NCI-H2196 treated with DMSO at 0.1 percent for 48 hours (cell line): ENCODE measurements around the gene FOXJ3.

Source experiments
- DNase-seq: peaks from one replicate; lab custom pipeline; 2025; ENCODE audit not compliant: unreplicated experiment; lab: John Stamatoyannopoulos, UW

The FOXJ3 gene

DNA sequence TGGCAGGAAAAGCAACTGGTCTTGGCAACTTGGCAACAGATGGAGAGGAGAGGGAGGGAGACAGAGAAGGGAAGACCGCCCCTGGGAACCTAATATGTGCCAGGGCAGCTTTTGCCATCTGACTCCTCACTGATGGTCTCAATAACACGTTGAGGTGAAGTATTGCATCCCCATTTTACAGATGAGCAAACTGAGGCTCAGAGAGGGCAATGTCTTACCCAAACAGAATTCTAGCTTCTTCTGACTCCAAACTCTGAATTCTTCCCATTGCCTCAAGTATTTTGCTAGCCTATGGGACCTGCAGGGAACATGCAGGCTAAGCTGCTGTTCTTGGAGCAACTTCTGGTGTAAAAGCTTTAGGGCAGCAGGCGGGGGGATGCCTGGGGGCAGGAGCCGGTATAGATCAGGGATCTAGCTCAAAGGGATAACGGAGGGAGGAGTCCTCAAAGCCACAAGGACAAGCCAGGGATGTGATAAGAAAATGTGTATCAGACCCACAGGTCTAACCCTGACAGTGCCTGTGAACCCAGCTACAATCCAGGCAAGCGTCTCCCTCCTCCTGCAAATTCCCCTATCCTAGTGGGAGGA is 163.3 kb downstream of the FOXJ3 start:
- no peak for DNase-seq

DNA sequence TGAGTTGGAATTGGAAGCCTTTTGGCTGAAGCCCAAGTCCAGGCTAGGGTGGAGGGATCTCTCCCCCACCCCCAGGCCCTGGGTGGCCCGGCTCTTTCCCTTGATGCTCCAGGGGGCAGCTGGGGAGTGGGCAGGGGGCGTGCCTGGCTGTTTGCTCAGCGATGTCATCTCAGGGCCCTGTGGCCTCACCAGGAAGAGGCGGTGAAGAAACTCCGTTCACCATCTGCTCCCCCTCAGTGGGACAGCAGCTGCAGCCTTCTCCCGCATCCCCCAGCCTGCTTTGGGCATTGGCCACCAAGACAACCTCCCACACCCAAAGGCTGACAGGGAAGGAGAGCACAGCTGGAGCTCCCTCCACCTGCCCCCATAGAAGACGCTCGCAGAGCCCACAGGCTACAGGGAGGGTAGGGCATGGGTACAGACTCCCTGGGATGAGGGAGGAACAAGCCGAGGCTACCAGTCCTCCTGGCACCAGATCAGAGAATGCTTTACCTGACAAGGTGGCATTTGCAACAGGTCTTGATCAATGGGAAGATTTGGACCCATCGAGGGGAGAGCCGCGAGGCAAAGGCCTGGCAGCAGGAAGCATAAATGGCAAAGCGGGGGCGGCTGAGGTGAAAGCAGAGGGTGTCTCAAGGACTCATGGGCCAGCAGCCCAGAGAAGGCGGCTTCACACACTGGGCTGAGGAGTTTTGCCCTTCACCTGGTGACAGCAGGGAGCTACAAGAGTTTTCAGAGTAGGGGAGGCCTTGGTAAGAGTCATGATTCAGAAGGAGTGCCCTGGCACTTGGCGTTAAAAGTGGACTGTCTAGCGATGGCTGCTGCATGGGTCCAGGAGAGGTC is 164.0 kb downstream of the FOXJ3 start:
- no peak for DNase-seq

DNA sequence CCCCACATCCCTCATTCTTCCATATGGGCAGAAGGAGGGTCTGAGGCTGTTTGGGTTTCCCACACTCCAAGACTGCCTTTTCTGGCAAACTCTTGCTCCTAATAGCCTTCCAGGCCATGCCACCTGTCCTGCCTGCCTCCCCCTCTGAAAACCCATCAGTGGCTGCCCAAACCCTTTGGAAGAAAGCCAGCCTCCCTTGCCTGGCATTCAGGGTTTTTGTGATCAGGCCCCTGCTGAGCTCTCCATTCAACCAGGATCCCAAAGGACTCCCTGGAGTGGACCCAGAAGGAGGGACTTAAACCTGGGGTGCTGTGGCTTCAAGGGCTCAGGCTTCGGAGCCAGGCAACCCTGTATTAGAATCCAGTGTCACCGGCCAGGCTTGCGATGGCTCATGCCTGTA is 166.3 kb downstream of the FOXJ3 start:
- peak; percentile 17 for DNase-seq

DNA sequence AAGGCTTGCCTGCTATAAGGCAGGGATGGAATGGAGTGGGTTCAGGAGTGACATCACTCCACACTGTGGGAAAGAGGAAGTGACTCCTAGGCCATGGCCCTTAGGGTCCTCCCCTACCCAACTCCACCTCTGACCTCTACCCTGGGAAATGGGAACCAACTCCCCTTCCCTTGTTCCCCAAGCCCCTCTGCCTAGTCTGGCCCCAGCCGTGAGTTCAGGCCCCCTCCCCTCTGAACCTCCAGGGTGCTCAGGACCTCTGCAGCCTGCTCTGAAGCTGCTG is 166.7 kb downstream of the FOXJ3 start:
- DNase-seq, result no peak

DNA sequence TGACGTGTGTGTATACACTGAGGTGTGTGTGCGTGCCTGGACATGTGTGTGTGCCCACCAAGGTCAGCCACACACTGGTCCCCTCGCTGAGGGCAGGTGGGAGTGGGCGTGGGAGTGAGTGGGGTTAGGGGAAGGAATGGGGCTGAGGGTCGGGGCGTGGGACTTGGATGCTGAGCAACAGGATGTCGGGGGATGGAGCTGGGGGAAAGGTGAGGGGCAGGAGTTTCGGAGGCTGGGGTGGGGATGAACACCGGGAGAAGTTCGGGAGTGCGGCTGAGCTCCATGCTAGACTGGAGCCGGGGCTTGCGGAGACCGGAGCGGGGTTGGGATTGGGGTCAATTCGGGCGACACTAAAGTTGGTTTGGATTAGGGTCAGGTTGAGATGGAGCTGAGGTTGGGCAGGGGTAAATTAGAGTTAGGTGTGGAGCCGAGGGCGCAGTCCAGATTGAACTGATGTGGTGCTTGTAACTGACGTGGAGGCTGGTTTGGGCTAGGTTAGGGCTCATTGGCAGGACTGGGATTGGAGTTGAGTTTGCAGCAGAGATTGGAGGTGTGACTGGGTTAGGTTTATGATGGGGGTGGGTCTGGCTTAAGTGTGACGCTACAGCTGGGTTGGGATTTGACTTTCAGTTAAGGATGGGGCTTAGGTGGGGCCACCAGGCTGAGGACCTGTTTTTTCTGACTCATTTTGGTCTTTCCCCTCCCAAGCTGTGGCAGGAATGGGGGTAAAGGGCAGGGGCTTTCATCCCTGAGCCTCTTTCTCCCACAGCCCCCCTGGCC is 167.2 kb downstream of the FOXJ3 start:
- DNase-seq, result no peak

DNA sequence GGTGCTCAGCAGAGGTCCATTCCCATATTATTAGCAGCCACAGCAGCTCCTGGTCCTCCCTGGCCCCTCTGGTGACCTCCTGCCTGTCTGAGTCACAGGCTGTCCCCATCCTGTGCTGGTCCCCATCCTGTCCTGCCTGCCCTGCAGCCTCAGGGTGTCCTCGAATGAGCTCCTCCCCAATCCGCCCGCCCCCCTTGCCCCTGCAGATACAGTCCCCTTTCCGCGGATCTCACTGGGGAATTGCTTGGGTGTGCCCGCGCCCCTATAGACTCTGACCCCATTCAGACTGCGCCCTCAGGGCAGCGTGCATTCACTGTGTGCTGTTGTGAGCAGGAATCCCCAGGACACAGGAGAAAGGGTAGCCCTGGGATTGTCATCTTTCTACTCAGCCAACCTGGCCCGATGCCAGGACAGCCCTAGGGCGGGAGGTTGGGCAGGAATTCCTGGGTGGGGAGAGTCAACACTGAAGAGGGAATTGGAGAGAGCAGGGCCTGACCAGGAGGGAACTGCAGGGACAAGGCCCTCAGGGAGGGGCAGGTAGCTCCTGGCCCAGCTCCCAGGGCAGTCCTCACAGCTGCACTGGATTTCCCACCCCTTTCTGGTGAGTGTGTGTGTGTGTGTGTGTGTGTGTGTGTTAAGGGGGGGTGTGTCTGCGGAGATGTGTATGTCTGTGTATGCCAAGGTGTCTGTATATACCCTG is 169.4 kb downstream of the FOXJ3 start:
- peak; percentile 96 for DNase-seq

DNA sequence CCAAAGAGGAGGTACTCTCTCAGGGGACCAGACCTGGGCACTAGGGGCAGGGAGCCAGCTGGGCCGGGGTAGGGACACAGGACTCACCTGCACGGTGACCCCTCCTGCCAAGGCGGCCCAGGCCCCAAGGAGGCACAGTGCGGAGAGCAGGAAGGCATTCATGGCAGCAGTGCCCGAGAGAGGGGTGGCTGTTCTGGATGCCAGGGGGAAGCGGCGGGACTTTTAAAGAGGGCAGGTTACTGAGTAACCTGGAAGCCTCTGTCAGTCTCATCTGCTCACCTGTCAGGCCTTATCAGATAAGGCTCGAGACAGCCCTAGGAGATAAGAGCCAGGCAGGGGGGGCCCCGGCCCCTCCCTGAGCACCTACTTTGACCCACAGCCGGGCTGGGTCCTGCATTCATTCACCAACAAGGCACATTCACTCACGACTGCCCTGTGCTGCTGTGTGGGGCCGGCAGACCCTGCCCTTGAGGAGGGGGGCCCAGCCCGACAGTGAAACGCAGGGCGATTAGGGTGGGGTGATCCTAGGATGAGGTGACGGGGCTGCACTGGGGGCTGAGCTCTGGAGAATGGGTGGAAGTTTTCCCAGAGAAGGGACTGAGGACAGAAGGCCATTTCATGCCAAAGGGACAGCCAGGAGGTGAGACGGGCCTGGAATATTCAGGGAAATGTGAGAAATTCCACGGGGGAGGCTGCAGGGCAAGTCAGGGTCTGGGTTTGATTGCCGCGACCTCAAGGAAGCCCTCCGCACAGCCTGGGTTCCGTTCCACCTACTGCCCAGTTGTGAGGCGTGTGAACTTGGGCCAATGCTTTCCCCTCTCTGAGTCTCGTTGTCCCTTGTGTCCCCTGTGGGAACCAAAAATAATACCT is 170.2 kb downstream of the FOXJ3 start, which contains the start of gene GUCA2A:
GUCA2A (minus strand) TSS at position 195 of the 870 bp plus-strand sequence; CDS start at position 162, 33 bp downstream.
- DNase-seq, result no peak

DNA sequence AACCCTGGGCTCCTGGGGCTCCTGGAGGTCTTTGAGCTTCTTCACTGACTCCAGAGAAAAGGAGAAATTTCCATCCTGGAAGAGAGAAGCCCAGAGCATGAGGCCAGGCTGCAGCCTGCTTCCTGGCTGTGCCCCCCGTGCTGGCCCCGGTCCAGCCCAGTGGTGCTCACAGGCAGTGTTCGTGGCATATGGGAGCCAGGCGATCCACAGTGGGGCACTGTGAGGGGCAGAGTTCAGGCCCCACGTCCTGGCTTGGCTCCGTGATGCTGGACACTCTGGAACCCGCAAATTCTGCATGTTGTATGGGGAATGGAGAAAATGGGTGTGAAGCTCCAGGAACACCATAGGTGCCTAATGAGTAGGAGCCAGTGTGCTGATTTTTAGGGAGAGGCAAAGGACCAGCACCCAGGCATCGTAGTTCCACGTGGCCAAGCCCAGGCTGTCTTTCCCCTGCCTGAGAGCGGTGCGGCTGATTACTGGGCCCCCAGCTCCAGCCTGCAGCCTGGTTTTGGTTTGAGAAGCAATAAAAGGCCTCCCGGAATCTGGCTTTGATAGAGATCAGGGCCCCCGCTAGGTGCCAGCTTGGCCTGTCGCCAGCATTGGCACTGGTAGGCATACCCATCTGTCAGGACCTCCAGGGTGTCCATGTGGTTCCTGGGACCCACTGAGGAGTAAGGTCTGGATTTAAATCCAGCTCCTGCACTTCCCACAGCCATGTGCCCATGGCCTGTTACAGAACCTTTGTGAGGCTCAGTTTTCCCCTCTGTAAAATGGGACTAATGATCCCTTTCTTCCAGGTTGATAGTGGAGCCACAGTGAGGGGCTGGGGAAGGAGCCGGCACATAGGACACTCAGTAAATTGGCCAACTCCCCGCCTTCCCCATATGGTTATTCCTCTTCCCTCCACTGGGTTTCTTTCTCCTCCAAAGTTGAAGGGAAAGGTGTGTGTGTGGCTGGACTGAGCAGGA is 171.2 kb downstream of the FOXJ3 start:
- no peak for DNase-seq

DNA sequence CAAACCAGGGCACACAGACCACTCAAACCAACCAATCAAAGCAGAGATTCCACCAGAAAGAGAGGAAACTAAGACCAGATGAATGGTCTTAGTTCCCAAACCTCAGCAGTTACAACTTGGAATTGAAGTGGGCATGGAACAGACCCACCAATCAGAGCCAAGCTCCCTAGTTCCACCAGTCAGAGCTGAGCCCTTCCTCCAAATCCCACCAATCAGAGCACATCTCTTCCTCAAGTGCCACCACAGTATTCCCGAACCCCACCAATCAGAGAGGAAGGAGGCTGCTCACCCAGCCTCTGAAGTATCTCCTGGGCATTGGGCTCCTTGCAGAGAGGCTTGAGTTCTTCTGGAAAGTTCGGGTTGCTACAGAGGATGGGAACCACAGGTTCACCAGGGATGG is 171.9 kb downstream of the FOXJ3 start:
- no peak for DNase-seq

DNA sequence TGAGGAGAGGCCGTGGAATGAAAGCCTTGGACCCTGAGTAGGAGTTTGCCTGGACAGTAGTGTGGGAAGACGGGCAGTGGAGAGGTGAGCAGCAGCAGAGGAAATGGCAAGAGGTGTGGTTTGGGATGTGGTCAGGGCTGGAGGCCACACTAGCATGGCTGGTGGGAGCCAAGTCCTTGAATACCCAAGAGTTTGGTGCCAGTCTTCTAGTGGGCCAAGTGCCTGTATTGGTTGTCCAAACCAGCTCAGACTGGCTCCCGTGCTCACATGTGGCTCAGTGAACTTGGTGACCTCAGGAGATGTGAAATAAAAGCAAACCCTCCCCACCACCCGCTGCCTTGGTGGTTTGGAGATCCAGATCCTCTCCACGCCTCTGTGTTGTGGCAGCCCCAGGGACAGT is 172.9 kb downstream of the FOXJ3 start:
- no peak for DNase-seq

DNA sequence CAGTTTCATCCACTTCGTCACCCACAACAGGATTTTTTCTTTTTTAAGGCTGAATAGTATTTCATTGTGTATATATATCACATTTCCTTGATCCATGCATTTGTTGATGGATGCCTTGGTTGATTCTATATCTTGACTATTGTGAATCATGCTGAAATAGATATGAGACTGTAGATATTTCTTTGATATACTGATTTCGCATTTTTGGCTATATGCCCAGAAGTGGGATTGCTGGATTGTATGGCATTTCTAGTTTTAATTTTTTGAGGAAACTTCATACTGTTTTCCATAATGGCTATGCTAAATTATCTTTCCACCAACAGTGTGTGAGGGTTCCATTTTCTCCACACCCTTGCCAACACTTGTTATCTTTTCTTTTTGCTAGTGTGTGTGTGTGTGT is 176.8 kb downstream of the FOXJ3 start:
- DNase-seq, result no peak

DNA sequence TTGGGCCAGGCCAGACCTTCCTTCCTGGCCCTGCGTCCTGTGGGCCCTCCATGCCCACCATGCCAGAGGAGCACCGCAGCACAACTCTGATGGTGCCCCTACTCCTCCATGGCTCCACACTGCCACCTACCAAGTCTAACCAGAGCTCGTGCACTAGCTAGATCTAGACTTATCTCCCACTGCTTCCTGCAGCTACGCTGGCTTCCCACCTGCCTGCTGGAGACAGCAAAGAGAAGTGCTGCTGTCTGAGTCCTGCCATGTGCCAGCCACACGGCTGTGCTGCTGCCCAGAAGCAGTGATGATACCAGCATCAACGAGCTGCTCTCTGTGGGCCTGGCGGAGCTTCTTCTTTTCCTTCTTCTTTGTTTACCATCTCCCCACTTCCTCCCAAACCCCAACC is 177.4 kb downstream of the FOXJ3 start:
- DNase-seq, result peak; percentile 35

DNA sequence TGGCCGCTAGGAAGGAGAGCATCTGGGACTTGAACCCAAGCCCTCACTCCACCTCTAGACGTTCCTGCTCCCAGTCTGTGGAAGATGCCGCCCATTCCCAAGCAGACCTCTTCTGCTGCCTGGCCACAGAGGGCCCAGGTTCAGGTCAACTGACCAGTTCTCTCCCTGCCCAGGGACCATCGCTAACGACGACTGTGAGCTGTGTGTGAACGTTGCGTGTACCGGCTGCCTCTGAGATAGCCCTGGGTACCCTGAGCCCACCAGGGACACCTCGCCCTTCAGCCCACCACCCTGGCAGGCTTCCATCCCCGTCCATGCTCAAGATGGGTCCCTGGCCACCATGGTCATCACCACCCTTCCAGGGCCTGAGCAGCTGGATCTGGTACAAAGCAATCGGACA is 179.7 kb downstream of the FOXJ3 start:
- no peak for DNase-seq

DNA sequence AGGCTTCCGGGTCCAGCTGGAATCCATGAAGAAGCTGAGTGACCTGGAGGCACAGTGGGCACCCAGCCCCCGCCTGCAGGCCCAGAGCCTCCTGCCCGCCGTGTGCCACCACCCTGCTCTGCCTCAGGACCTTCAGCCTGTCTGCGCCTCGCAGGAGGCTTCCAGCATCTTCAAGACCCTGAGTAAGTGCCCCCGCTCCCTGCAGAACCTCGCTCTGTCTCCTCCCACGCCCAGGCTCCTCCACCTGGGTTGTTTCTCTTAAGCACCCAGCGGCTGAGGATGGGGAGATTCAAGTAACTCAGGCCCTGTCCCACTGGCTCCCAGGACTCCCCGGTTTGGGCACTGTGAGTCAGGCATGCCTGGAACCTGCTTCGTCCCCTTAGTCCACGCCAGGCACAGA is 180.3 kb downstream of the FOXJ3 start:
- no peak for DNase-seq

DNA sequence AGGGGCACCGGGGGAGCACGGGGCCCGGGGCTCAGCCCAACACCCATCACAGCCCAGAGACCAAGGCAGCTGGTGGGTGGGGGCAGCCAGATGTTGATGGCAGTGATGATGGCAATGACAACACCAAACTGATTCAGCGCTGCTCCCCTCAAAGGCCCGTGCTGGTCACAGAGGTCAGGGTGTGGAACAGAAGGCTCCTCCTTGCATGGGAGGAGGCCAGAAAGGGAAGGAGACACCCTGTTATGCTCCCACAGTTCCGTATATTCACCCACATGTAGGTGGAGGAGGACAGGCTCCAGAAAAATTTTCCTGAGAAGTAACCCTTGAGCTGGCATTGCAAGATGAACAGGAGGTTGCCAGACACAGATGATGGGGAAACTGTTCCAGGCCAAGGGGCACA is 181.4 kb downstream of the FOXJ3 start:
- DNase-seq, result no peak

DNA sequence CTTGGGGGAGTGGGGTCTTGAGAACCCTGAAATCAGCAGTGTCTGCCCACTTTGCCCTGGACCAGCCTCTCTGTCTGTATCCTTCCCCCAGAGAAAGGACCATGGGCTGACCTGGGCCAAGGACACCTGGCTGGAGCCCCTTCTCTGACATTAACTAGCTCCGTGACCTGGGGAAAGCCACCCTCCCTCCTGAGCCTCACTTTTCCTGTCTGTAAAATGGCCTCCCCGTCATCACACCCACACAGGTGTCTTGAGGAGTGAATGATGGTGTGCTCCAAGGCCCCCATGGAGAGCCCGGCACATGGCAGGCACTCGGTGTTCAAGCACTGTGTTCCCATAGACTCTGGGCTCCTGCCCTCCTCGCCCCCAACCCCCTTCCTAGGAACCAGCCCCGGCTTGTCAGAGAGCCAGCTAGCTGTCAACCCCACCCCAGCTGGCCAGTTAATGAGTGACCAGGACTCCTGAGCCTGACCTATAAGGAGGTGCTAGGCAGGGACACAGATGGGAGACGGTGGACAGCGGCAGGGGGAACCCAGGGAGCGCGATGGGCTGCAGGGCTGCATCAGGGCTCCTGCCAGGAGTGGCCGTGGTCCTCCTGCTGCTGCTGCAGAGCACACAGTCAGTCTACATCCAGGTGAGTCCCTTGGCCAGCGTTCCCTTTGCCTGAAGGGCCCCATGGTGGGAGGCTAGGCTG is 182.0 kb downstream of the FOXJ3 start, which contains the start of gene GUCA2B:
GUCA2B (plus strand) TSS at position 504 of the 694 bp plus-strand sequence; CDS start at position 545, 41 bp downstream.
- DNase-seq, result no peak

DNA sequence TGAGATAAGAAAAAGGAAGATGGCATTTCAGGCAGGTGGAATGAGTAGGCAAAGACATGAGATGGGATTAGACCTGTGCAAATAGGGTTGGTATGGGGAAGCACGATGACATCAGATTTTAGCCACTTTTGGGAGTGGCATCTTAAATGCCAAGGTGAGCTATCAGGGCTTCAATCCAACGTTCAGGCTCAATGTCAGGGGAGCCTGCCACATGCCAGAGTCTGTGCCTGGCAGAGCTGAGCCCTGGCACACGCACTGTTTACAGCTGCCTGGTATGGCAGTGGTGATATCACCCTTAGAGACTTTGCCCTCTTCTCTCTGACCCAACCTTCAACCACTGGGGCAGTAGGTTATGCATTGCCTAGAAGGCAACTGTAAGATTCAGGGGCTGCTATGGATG is 182.9 kb downstream of the FOXJ3 start:
- peak; percentile 34 for DNase-seq

DNA sequence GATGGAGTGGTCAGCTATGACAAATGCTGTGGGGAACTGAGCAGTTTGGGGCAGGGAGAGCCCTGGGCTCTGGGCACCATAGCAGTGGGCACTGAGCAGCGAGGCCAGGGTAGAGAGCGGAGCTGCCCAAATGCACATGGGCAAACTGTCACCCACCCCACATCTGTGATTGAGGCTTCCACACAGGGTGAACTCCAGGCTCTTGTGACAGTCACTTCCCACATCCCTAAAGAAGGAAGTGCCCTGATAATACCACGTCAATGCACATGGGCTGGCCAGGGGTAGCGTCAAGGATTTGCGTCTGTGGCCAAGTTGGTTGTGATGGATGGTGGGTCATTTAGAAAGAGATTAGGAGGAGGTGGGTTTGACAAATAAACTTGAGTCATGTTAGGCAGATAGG is 184.4 kb downstream of the FOXJ3 start:
- no peak for DNase-seq

DNA sequence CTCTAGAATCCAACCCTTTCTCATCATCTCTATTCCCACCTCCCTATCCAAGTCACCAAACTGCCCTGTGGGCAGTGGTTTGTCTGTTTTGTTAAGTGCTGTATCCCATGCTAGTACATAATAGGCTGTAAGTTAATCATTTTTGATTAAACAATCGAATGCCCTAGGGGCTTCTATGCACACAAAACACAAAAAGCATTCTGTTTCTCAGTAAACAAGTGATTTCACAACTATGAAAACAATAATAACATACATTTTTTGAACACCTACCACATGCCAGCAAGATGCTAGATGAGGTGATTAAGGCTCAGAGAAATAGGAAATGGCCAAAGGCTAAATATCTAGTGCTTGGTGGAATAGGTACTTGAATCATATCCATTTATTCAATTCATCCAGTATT is 186.9 kb downstream of the FOXJ3 start:
- no peak for DNase-seq
